ENCODE results near the gene IFNLR1.

DNA sequence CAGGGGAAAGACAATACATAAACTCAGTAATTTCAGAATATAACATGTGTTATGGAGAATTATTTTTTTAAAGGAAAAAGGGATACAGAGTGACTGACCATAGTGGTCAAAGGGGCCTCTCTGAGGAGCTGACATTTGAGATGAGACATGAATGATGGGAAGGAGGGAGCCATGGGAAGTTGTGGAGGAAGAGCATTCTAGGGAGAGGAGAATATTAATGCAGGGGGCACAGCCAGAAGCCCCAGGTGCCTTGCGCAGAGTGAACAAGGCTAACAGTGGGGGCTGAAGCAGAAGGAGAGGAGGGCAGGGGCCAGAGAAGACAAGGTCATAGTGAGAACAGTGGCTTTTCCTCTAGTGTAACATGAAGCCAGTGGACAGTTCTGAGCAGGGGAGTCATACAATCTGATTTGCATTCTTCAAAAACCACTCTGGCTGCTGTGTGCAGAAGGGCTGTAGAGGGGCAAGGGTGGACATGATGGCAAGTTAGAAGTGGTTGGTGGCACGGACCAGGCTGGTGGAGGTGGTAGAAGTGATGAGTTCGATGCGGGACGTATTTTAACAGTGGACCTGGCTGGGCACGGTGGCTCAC is 28.2 kb upstream of the IFNLR1 start:
- TF ChIP-seq, protein P1, sequence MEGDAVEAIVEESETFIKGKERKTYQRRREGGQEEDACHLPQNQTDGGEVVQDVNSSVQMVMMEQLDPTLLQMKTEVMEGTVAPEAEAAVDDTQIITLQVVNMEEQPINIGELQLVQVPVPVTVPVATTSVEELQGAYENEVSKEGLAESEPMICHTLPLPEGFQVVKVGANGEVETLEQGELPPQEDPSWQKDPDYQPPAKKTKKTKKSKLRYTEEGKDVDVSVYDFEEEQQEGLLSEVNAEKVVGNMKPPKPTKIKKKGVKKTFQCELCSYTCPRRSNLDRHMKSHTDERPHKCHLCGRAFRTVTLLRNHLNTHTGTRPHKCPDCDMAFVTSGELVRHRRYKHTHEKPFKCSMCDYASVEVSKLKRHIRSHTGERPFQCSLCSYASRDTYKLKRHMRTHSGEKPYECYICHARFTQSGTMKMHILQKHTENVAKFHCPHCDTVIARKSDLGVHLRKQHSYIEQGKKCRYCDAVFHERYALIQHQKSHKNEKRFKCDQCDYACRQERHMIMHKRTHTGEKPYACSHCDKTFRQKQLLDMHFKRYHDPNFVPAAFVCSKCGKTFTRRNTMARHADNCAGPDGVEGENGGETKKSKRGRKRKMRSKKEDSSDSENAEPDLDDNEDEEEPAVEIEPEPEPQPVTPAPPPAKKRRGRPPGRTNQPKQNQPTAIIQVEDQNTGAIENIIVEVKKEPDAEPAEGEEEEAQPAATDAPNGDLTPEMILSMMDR (IDR thresholded peaks at IDR 0.05): no peak
- no peak for TF ChIP-seq POLR2A (IDR thresholded peaks at IDR 0.05)
